Neural cell (in vitro differentiated cells): ENCODE measurements around the gene GALNT2.

Experiments used
- EZH2 ChIP-seq: fragments of 200-600, 300-800 bp; shearing (Covaris generic), sonication (generic); IDR thresholded peaks from 2 replicates; pipeline ENCODE4 v1.6.1; 2014; ENCODE audit warnings: antibody characterized with exemption, low read length, borderline replicate concordance, mild to moderate bottlenecking; ENCODE audit not compliant: insufficient read depth, poor library complexity, severe bottlenecking
- POLR2AphosphoS5 ChIP-seq: IDR thresholded peaks from 2 replicates; pipeline ENCODE4 v1.6.1; 2012
- RAD21 ChIP-seq: fragments of 450-650 bp; conservative IDR thresholded peaks from 2 replicates; pipeline ENCODE4 v1.6.1; 2014; ENCODE audit warnings: antibody characterized with exemption, mild to moderate bottlenecking, moderate library complexity
- TF ChIP-seq, protein P1 (sequence below): fragments of 450-650 bp; IDR thresholded peaks from 2 replicates; pipeline ENCODE4 v1.5.1; 2014; ENCODE audit warnings: antibody characterized with exemption, mild to moderate bottlenecking, moderate library complexity; ENCODE audit not compliant: poor library complexity, severe bottlenecking

DNA sequence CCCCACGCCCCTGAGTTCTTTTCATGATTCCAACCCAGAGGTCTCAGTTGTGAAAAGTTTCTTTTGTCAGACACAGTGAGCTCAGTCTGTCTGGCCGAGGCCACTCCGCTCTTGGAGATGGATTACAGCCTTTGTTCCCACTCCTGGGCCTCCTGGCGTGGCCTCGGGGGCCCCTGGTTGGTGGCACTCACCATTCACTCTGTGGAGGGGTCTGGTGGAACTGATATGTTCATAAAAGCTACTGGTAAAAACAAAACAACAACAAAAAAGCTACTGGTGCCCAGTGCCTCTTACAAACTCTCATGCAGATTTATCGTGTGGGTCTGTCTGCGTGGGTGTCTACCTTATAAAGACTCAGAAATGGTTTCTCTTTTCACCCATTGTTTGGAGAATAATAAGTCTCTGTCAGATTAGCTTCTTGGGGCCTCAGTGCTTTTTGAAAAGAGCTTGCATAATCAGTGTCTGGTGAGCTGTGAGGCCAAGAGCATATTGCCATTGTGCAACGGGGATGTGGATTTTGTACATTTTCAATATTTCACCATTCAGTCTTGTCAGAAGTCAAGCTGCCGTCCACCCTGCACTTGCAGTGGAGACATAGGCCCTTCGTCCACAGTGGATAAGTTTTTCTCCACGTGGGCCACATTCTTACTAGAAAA, 86.7 kb downstream of the GALNT2 start:
- TF ChIP-seq, protein P1, sequence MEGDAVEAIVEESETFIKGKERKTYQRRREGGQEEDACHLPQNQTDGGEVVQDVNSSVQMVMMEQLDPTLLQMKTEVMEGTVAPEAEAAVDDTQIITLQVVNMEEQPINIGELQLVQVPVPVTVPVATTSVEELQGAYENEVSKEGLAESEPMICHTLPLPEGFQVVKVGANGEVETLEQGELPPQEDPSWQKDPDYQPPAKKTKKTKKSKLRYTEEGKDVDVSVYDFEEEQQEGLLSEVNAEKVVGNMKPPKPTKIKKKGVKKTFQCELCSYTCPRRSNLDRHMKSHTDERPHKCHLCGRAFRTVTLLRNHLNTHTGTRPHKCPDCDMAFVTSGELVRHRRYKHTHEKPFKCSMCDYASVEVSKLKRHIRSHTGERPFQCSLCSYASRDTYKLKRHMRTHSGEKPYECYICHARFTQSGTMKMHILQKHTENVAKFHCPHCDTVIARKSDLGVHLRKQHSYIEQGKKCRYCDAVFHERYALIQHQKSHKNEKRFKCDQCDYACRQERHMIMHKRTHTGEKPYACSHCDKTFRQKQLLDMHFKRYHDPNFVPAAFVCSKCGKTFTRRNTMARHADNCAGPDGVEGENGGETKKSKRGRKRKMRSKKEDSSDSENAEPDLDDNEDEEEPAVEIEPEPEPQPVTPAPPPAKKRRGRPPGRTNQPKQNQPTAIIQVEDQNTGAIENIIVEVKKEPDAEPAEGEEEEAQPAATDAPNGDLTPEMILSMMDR: no peak
- TF ChIP-seq EZH2: no peak
- no peak for TF ChIP-seq POLR2AphosphoS5
- TF ChIP-seq RAD21: no peak
